Measurements from ENCODE around the gene AZGP1. TPM values are rescaled to one million over a fixed set of nuclear protein-coding genes. Genes with fewer than 3 reads are reported as not detected.
"Not testable (repeated sequence)": the region's sequence is repeated elsewhere in the genome, so short reads cannot be mapped to it uniquely, and the experiment has no call there.

Gene AZGP1
- total RNA-seq, 2 donors from 2014 or later: 0.43 TPM; not detected in 1

GRCh38 chr7:99935009-99935408 lies 40.8 kb downstream of the AZGP1 start:
- not testable (repeated sequence) for ATAC-seq; H3K36me3 Mint-ChIP-seq; DNase-seq (ENCODE audit: low spot score in 2 of 2)
- peak overlapping the region in 1 of 2 donors; percentile 43 for H3K27ac Mint-ChIP-seq
- peaks cover 0 to 16% of the 10 kb centered on the region in 2 donors for H3K9me3 Mint-ChIP-seq

- DNase-seq (ENCODE audit: low spot score in 2 of 2) (no peak), ATAC-seq (no peak)
- H3K9me3 Mint-ChIP-seq: no peaks in the 10 kb centered on the region
- H3K27ac Mint-ChIP-seq: peak overlapping the region in 1 of 2 donors; percentile 61
- no peaks in the 10 kb centered on the region for H3K36me3 Mint-ChIP-seq
Measured at GRCh38 chr7:99930376-99930775, 45.5 kb downstream of the AZGP1 start.

GRCh38 chr7:99929730-99930053 lies 46.1 kb downstream of the AZGP1 start:
- Mint-ChIP-seq H3K9me3 (no peaks in the 10 kb centered on the region), H3K27ac (peak overlapping the region; percentile 47 to 61), H3K36me3 (no peaks in the 10 kb centered on the region)
- DNase-seq (ENCODE audit: low spot score in 2 of 2) (no peak), ATAC-seq (peak; percentile 47 to 63)

GRCh38 chr7:99928994-99929729 lies 46.7 kb downstream of the AZGP1 start, which contains the start of gene GJC3:
GJC3 (minus strand) TSS chr7:99929620; CDS start chr7:99929620, 0 bp downstream.
- DNase-seq (ENCODE audit: low spot score in 2 of 2) (peak; percentile 46 to 57), ATAC-seq (peak; percentile 94 to 96)
- H3K9me3 Mint-ChIP-seq: no peaks in the 10 kb centered on the region
- no peaks in the 10 kb centered on the region for H3K36me3 Mint-ChIP-seq
- peak within 1 kb of the TSS; percentile 47 to 61 for H3K27ac Mint-ChIP-seq

GRCh38 chr7:99928188-99928587 lies 47.6 kb downstream of the AZGP1 start:
- H3K36me3 Mint-ChIP-seq: no peaks in the 10 kb centered on the region
- DNase-seq (ENCODE audit: low spot score in 2 of 2) (no peak), ATAC-seq (no peak)
- H3K27ac Mint-ChIP-seq: no peak overlapping the region
- H3K9me3 Mint-ChIP-seq: no peaks in the 10 kb centered on the region

- H3K9me3 Mint-ChIP-seq: no peaks in the 10 kb centered on the region
- no peak for ATAC-seq
- no peak for DNase-seq (ENCODE audit: low spot score in 2 of 2)
- no peaks in the 10 kb centered on the region for H3K36me3 Mint-ChIP-seq
- no peak overlapping the region for H3K27ac Mint-ChIP-seq
Measured at GRCh38 chr7:99927536-99927935, 48.3 kb downstream of the AZGP1 start.

GRCh38 chr7:99926321-99926720 lies 49.5 kb downstream of the AZGP1 start:
- Mint-ChIP-seq H3K36me3 (no peaks in the 10 kb centered on the region), H3K27ac (no peak overlapping the region)

GRCh38 chr7:99923200-99923599 lies 52.6 kb downstream of the AZGP1 start:
- ATAC-seq (no peak), DNase-seq (ENCODE audit: low spot score in 2 of 2) (no peak)
- H3K9me3 Mint-ChIP-seq: no peaks in the 10 kb centered on the region
- H3K27ac Mint-ChIP-seq: no peak overlapping the region
- H3K36me3 Mint-ChIP-seq: peaks cover 8 to 14% of the 10 kb centered on the region in 2 donors

More at GRCh38 chr7:99926321-99926720, 49.5 kb downstream of the AZGP1 start:
- ATAC-seq (no peak), DNase-seq (ENCODE audit: low spot score in 2 of 2) (no peak)
- H3K9me3 Mint-ChIP-seq: no peaks in the 10 kb centered on the region

GRCh38 chr7:99920149-99920548 lies 55.7 kb downstream of the AZGP1 start:
- no peak for ATAC-seq
- peaks cover 8 to 14% of the 10 kb centered on the region in 2 donors for H3K36me3 Mint-ChIP-seq
- H3K27ac Mint-ChIP-seq: peak overlapping the region; percentile 96 to 98
- DNase-seq (ENCODE audit: low spot score in 2 of 2): no peak
- no peaks in the 10 kb centered on the region for H3K9me3 Mint-ChIP-seq

- no peaks in the 10 kb centered on the region for H3K9me3 Mint-ChIP-seq
- no peak for ATAC-seq
- no peak for DNase-seq (ENCODE audit: low spot score in 2 of 2)
- peaks cover 8 to 14% of the 10 kb centered on the region in 2 donors for H3K36me3 Mint-ChIP-seq
- peak overlapping the region; percentile 96 to 98 for H3K27ac Mint-ChIP-seq
Measured at GRCh38 chr7:99919814-99920112, 56.1 kb downstream of the AZGP1 start.

GRCh38 chr7:99918959-99919813 lies 56.6 kb downstream of the AZGP1 start, which contains the start of gene TRIM4:
TRIM4 (minus strand) TSS chr7:99919530; CDS start chr7:99919401, 129 bp downstream.
- no peaks in the 10 kb centered on the region for H3K9me3 Mint-ChIP-seq

More at GRCh38 chr7:99918959-99919813, 56.6 kb downstream of the AZGP1 start, which contains the start of gene TRIM4:
- peaks cover 8 to 14% of the 10 kb centered on the region in 2 donors for H3K36me3 Mint-ChIP-seq
- ATAC-seq (peak; percentile 98 to 100), DNase-seq (ENCODE audit: low spot score in 2 of 2) (peak; percentile 91 to 97)
- H3K27ac Mint-ChIP-seq: peak within 1 kb of the TSS; percentile 96 to 98

Other genes with a start within 250 kb of the AZGP1 start
- not detected for gene CYP3A7, start 240.8 kb downstream of the AZGP1 start, total RNA-seq
- under 1 TPM in 1 of 2 donors, not detected in 1; 0.14 TPM for gene CYP3A4, start 191.8 kb downstream of the AZGP1 start, total RNA-seq
- not detected for gene CYP3A43, start 148.0 kb downstream of the AZGP1 start, total RNA-seq
- under 1 TPM in 1 of 2 donors, not detected in 1; 0.31 TPM for gene OR2AE1, start 99.0 kb downstream of the AZGP1 start, total RNA-seq
- gene TRIM4, start 56.5 kb downstream of the AZGP1 start, total RNA-seq: 10 to 100 TPM; 25.8 to 28.3 TPM
- gene GJC3, start 46.4 kb downstream of the AZGP1 start, total RNA-seq: under 1 TPM; 0.68 to 0.89 TPM
- 10 to 100 TPM; 52.2 to 67.1 TPM for gene ZKSCAN1, start 39.6 kb upstream of the AZGP1 start, total RNA-seq
- 1 to 10 TPM; 3.8 to 7.1 TPM for gene ZSCAN21, start 73.7 kb upstream of the AZGP1 start, total RNA-seq
- gene ZNF3, start 105.7 kb upstream of the AZGP1 start, total RNA-seq: 10 to 100 TPM; 13.8 to 16.2 TPM
- gene COPS6, start 112.9 kb upstream of the AZGP1 start, total RNA-seq: 100 to 1,000 TPM in 1 of 2 donors, 10 to 100 TPM in 1; 84.6 to 107 TPM
- gene MCM7, start 125.4 kb upstream of the AZGP1 start, total RNA-seq: 100 to 1,000 TPM; 291 to 375 TPM
- gene AP4M1, start 125.6 kb upstream of the AZGP1 start, total RNA-seq: 10 to 100 TPM in 1 of 2 donors, 1 to 10 TPM in 1; 8.4 to 13.6 TPM
- gene TAF6, start 143.3 kb upstream of the AZGP1 start, total RNA-seq: 10 to 100 TPM; 52.7 to 57.6 TPM
- gene CNPY4, start 143.6 kb upstream of the AZGP1 start, total RNA-seq: 10 to 100 TPM; 16.4 to 20.9 TPM
- 1 to 10 TPM; 2.6 to 5.6 TPM for gene MBLAC1, start 150.9 kb upstream of the AZGP1 start, total RNA-seq
- 100 to 1,000 TPM; 147 to 153 TPM for gene LAMTOR4, start 172.9 kb upstream of the AZGP1 start, total RNA-seq
- gene TRAPPC14, start 182.7 kb upstream of the AZGP1 start, total RNA-seq: 10 to 100 TPM; 17.1 to 32.8 TPM
- gene GAL3ST4, start 192.6 kb upstream of the AZGP1 start, total RNA-seq: 10 to 100 TPM in 1 of 2 donors, 1 to 10 TPM in 1; 7.7 to 12.5 TPM
- 10 to 100 TPM in 1 of 2 donors, 1 to 10 TPM in 1; 7.0 to 18.9 TPM for gene GPC2, start 201.3 kb upstream of the AZGP1 start, total RNA-seq
- gene STAG3, start 201.9 kb upstream of the AZGP1 start, total RNA-seq: 10 to 100 TPM; 33.3 to 54.2 TPM
- gene PVRIG, start 243.9 kb upstream of the AZGP1 start, total RNA-seq: 10 to 100 TPM; 20.8 to 30.6 TPM